ENCODE results near the gene WDR47. TPM values are rescaled to one million over a fixed set of nuclear protein-coding genes. Genes with fewer than 3 reads are reported as not detected.

The WDR47 gene
- total RNA-seq, 1 donor from 2014 or later: 17.3 TPM

- Histone ChIP-seq H3K4me2 (no peak overlapping the region), H3K36me3 (no peaks in the 10 kb centered on the region), H4K20me1 (ENCODE audit: low read depth) (peaks cover 4% of the 10 kb centered on the region), H3K27me3 (no peaks in the 10 kb centered on the region), H3K79me2 (ENCODE audit: low read depth) (peaks cover 34% of the 10 kb centered on the region), H2AFZ (replicated peaks) (no peak overlapping the region), H3F3A (ENCODE audit: low read depth) (peaks cover 7% of the 10 kb centered on the region), H3K4me1 (peaks cover 14% of the 10 kb centered on the region), H3K27ac (no peak overlapping the region), H3K4me3 (no peak overlapping the region), H3K9ac (no peak overlapping the region), H3K9me3 (ENCODE audit: low read depth) (no peaks in the 10 kb centered on the region)
- TF ChIP-seq EZH2 (IDR thresholded peaks at IDR 0.05): no peak
- TF ChIP-seq CTCF (IDR thresholded peaks at IDR 0.05): no peak
- TF ChIP-seq EZH2phosphoT487 (IDR thresholded peaks at IDR 0.05): no peak
- Mint-ChIP-seq H3K36me3 (peaks cover 26% of the 10 kb centered on the region), H3K27ac (no peak overlapping the region), H3K9me3 (no peaks in the 10 kb centered on the region), H3K4me1 (peaks cover 6% of the 10 kb centered on the region), H3K4me3 (no peak overlapping the region), H3K27me3 (ENCODE audit: insufficient read depth, low read depth) (peaks cover under 1% of the 10 kb centered on the region)
- DNase-seq (ENCODE audit: low spot score): no peak
Measured at GRCh38 chr1:108951242-108951641, 90.7 kb downstream of the WDR47 start.

GRCh38 chr1:108949044-108949443 lies 92.9 kb downstream of the WDR47 start:
- H3F3A ChIP-seq (ENCODE audit: low read depth): peaks cover 7% of the 10 kb centered on the region
- H3K79me2 ChIP-seq (ENCODE audit: low read depth): peaks cover 30% of the 10 kb centered on the region
- peaks cover 14% of the 10 kb centered on the region for H3K4me1 ChIP-seq
- H3K27ac ChIP-seq: no peak overlapping the region
- peaks cover 6% of the 10 kb centered on the region for H3K4me1 Mint-ChIP-seq
- H3K4me3 Mint-ChIP-seq: no peak overlapping the region
- no peaks in the 10 kb centered on the region for H3K9me3 ChIP-seq (ENCODE audit: low read depth)
- no peaks in the 10 kb centered on the region for H3K9me3 Mint-ChIP-seq
- no peak overlapping the region for H3K9ac ChIP-seq
- H3K4me2 ChIP-seq: no peak overlapping the region
- TF ChIP-seq EZH2 (IDR thresholded peaks at IDR 0.05) (no peak), EZH2phosphoT487 (IDR thresholded peaks at IDR 0.05) (no peak), CTCF (IDR thresholded peaks at IDR 0.05) (no peak)
- DNase-seq (ENCODE audit: low spot score): no peak
- no peaks in the 10 kb centered on the region for H3K27me3 Mint-ChIP-seq (ENCODE audit: insufficient read depth, low read depth)
- H2AFZ ChIP-seq (replicated peaks): no peak overlapping the region
- no peak overlapping the region for H3K27ac Mint-ChIP-seq
- H4K20me1 ChIP-seq (ENCODE audit: low read depth): peaks cover 4% of the 10 kb centered on the region
- no peaks in the 10 kb centered on the region for H3K27me3 ChIP-seq
- no peaks in the 10 kb centered on the region for H3K36me3 ChIP-seq
- H3K4me3 ChIP-seq: no peak overlapping the region
- H3K36me3 Mint-ChIP-seq: peaks cover 18% of the 10 kb centered on the region

GRCh38 chr1:108947871-108948525 lies 93.9 kb downstream of the WDR47 start:
- no peak for DNase-seq (ENCODE audit: low spot score)
- peaks cover 7% of the 10 kb centered on the region for H3F3A ChIP-seq (ENCODE audit: low read depth)
- H3K27me3 ChIP-seq: no peaks in the 10 kb centered on the region
- H3K4me3 Mint-ChIP-seq: no peak overlapping the region
- TF ChIP-seq EZH2 (IDR thresholded peaks at IDR 0.05) (no peak), EZH2phosphoT487 (IDR thresholded peaks at IDR 0.05) (no peak), CTCF (IDR thresholded peaks at IDR 0.05) (no peak)
- H3K79me2 ChIP-seq (ENCODE audit: low read depth): peaks cover 21% of the 10 kb centered on the region
- peaks cover 11% of the 10 kb centered on the region for H3K36me3 Mint-ChIP-seq
- H2AFZ ChIP-seq (replicated peaks): no peak overlapping the region
- H3K4me1 Mint-ChIP-seq: peaks cover 6% of the 10 kb centered on the region
- H3K27me3 Mint-ChIP-seq (ENCODE audit: insufficient read depth, low read depth): no peaks in the 10 kb centered on the region
- H3K4me3 ChIP-seq: no peak overlapping the region
- H3K9ac ChIP-seq: no peak overlapping the region
- no peak overlapping the region for H3K27ac Mint-ChIP-seq
- H3K4me2 ChIP-seq: peak overlapping the region; percentile 59
- no peaks in the 10 kb centered on the region for H3K36me3 ChIP-seq
- H3K9me3 Mint-ChIP-seq: no peaks in the 10 kb centered on the region
- H3K4me1 ChIP-seq: peaks cover 14% of the 10 kb centered on the region
- peaks cover 1% of the 10 kb centered on the region for H4K20me1 ChIP-seq (ENCODE audit: low read depth)
- H3K27ac ChIP-seq: no peak overlapping the region
- H3K9me3 ChIP-seq (ENCODE audit: low read depth): no peaks in the 10 kb centered on the region

Data from neural progenitor cell (in vitro differentiated cells).